ENCODE data around the gene MAPK8IP1.

MAPK8IP1 gene

DNA sequence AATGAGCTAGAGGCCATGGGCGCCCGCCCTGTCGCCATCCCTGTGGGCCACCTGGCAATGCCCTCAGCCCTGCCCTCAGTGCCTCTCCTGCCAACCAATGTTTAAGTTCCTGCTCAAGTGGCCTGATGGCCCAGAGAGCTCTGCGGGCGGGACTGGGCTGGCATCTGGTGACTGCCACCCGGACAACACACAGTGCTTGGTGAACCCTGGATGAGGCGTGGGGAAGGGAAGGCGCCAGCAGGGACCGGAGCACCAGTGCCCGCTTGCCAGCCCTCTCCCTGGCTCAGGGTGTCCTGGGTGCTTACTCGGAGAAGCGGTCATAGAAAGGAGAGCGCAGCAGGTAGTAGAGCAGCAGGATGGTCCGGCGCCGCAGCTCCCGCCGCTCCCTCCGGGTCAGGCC is 28.1 kb downstream of the MAPK8IP1 start:
- no peak for DNase-seq

DNA sequence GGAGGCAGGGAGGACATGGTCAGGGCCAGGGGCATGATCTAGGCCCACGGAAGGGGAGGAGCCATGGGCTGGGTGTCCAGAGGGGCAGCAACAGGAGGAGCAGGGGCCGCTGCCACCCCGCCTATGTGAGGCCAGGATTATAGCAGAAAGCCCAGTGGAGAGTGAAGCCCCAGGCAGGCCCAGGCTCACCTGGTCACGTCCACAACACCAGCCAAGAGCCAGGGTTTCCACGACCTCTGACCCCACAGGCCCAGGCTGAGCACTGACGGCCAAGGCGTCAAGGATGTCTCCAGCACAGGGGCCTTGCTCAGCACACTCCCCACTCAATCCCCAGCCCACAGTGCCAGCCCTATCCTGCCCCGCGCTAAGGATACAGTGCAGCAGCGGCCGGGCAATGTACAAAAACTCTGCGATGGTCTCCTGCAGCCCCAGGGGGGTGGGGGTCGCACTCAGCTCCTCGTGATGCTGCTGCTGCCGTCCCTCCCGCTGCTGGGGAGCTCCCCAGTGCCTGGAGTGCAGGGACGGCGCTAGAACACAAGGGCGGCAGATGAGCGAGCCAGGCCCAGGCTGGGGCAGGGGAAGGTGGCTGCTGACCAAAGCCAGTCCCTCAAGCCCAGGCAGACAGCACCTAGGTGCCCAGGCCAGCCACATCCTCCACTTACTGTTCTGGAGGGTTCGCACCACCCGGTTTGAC is 28.6 kb downstream of the MAPK8IP1 start:
- DNase-seq: no peak

DNA sequence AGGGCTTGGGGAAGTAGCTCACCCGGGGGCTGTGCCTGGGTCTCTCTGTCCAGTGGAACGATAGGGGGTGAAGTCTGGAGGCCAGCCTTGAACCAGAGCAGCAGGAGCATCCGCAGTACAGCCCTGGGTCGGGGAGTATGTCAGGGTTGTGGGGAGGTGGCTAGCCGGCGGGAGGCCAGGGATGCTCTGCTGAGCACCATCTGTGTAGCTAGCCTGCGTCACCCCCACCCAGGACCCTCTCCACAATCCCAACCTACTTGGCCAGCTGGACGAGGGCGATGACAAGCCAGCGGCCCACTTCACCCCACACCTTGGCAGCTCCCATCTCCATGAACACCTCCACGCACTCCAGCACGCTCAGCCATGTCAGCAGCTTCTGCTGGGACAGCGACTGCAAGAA is 30.0 kb downstream of the MAPK8IP1 start:
- DNase-seq: no peak

DNA sequence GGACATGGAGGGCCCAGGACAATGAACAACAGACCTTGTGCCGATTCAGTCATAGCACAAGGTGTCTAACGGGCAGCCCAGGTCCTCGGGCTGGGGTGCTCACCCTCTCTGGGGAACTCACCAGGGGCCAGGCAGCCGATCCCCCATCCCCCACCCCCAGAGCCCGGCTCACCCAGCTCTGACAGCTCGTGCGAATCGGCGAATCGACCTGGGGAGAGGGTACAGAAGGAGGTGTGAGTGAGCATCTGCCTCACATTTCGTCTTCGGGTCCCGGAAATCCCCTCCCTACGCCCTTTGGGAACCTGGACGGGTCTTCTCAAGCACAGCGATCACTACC is 31.8 kb downstream of the MAPK8IP1 start:
- no peak for DNase-seq

DNA sequence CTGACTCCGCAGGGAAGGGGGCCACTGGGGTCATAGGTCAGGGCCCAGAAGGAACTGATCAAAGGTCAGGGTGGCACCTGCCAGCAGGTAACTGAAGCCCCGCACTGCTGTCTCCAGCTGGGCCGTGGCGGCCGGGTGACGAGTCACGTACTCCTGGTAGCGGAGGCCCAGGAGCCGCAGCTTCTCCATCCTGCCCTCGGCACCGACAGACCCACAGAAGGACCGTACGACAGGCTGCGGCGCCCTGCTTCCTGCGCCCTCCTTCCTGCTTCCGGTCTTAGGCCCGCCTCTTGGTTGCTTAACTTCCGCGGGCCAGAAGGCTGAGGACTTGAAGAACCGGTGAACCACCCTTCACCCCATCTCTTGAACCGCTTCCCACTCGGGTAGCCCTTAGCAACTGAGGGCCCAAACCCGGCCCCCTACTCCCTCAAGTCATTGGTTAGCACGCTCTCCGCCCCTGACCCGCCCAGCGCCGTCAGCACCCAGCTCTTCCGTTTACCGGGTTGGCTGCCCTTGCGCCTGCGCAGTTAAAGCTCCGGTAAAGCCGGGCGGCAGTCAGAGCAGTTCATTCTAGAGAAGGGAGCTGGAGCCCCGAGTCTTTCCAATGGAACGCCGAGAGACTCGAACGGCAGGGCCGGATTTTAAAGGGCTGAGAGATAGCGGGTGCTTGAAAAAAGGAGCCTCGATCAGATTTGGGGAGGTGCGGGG is 32.3 kb downstream of the MAPK8IP1 start, which contains the start of gene PEX16:
TSS of gene PEX16 (minus strand) at position 255 of the 708 bp plus-strand sequence. CDS start at position 189, 66 bp downstream.
- peak; percentile 96 for DNase-seq

DNA sequence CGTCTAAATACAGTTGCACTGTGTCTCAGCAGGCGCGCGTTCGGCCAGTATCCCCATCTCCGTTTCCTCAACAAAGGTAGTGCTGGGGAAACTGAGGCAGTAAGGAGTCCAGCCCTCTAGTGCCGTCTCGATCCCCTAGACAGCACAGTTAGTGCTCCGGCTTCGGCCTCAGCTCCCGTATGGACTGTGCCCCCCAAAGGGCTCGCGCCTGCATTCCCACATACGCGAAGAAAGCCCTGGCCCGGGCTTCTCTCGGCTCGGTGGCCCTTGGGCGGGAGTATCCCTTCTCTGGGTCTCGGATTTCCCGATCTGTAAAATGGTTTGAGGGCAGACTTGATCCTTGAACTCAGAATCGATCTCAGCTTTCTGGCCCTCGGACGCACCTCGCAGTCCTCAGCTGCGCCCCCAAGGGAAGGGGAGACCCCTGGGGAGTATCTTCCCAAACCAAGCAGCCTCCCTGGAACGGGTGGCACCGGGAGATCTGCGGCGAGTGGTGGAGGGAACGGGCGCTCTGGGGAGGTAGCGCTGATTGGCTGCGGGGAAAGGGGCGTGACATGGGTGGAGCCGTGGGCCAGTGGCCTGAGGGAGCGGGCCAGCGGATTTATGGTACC is 33.0 kb downstream of the MAPK8IP1 start:
- peak; percentile 78 for DNase-seq

DNA sequence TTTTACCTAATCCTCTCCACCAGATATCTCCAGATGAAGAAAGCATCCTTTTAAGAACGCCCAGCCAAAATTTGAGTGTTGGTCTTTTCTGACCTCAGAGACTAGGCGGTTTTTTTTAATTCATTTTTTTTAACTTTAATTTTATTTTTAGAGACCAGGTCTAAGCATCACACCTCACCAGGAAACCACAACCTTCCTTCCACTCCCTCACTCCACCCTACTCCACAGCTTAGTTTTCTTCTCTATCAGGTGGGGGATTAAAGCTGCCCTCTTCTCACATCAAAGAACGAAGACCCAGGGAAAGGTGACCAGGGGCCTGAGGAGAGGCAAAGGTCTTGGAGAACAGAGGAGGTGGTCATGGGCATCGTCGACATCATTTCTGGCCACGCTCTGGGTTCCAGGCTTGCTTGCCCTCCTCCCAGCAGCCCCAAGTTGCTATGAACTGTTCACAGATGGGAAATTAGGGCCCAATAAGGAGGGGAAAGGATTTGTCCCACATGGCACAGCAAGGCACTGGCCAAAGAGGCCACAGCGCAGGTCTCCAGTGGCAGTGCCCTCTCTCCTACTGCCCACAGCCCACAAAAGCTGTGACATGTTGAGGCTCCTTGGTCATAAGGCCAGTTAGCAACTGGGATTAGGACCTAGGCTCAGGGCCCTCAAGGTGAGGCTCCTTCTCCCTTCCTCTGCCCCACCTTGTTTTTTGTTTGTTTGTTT is 33.7 kb downstream of the MAPK8IP1 start:
- DNase-seq: no peak

DNA sequence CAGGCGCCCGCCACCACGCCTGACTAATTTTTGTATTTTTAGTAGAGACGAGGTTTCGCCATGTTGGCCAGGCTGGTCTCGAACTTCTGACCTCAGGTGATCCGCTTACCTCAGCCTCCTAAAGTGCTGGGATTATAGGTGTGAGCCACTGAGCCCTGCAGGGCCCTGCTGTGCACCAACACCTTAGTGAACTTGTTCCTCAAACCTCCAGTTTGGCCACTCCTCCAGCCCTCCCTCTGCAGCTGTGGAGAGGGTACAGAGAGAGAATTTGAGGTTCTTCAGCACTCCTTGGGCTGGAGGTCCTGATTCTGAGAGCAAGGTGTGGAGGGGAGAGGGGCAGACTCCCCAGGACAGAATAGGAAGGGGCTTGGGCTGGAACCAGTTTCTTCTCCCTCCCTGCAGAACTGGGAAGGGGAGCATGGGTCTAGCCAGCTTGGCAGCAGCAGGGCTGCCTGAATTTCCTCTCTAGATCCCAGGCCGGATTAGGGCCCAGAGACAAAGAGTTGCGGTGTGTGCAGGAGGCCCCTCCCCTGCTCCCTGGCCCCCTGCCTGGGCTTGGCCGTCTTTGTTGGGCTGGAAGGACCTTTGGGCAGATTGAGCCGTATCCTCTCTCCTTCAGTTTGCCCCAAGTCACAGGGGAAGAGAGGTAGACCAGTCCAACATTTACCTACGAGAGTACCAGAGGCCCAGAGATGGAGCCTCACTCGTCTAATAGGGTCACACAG is 34.5 kb downstream of the MAPK8IP1 start:
- DNase-seq: no peak

DNA sequence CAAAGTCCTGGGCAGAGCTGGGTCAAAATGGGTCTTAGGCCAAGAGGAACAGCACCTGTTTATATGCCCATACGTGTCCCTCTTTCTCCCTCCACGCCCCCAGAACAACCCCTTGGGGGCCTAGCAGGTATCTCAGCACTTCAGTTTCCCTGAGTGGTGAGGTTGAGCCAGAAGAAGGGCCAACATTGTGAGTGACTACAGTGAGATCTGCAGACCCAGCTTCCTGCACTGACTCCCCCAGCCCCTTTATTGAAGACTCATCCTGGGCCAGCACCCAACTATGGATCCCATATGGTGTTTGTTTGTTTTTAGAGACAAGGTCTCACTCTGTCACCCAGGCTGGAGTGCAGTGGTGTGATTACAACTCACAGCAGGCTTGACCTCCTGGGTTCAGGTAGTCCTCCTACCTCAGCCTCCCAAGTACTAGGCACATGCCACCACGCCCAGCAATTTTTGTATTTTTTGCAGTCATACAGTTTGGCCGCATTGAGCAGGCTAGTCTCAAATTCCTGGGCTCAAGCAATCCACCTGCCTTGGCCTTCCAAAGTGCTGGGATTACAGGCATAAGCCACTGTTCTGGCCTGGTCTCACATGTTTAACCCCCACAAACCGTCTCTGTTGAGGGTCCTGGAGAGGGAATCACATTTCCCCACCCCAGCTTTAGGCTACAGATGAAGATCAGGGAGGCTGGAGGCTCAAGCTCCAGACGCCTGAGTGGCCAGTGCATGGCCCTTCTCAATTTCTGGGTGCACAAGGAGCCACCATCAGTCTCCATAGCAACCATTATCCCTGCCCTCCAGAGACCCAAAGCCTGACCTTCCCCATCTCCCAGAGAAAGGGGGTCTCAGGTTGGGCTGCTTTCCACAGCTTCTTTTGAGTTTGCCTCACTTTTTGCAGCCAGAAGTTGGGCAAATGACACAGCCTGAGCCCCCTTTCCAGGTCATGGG is 35.4 kb downstream of the MAPK8IP1 start:
- DNase-seq: no peak

DNA sequence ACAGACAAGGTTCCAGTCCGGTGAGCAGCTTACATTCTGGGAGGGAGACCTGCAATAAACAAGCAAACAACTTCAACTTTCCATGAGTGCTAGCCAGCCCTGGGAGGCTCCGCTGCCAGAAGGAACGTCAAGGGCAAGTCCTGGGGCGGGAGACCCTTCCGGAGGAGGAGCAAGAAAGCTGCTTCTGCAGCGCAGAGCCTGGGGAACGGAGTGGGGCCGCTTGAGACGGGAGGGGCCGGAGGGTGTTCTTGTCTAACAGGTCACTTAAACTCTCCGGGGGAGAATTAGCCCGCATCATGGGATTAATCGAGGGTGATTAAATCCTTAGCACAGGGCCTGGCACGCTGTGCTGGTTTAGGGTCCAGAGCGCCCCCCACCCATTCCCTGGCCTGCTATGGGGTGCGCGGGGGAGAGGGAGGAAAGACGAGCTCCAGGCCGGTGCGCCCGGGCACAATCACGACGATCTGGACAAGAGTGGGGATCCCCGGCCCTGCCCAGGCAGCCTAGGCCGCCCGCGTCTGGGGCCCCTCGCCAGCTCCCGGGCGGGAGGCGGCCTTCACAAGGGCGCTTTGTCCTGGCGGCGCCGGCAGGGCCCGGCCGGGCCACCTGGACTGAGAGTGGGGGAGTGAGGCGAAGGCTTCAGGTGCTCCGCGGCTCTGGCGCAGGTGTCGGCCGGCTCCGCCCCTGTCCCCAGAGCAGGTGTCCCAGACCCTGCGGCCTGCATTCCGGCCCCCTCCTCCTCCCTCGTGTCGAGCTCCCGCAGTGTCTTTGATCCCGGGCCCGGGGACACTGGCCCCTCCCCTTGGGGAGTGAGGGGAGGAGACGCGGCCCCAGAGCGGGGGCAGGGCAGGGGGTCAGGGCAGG is 36.3 kb downstream of the MAPK8IP1 start:
- DNase-seq: peak; percentile 66

DNA sequence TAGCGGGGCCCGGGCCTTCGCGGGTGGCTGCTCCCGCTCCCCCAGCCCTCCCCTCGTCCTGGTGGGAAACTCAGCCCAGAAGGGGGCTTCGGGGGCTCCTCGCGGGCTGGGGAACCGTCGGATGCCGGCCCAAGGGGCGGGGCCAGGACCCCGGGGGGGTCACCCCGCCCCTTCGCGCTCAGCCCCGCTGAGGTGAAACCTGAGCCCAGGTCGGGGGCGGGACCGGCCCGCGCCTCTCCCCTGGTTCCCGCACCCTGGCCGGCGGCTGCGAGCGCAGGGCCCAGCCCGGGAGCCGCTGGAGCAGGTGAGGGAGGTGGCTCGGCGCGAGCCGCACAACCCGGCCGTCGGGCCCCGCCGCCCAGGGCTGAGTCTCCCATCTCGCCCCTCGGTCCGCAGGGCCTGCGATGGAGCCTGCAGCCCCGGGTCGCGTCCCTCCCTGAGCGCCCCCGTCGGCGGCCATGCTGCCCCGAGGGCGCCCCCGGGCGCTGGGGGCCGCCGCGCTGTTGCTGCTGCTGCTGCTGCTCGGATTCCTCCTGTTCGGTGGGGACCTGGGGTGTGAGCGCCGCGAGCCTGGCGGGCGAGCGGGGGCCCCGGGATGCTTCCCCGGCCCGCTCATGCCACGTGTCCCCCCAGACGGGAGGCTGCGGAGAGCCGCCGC is 37.1 kb downstream of the MAPK8IP1 start, which contains the start of gene LARGE2:
TSS of gene LARGE2 (plus strand) at position 232 of the 658 bp plus-strand sequence. CDS start at position 459, 227 bp downstream.
- DNase-seq: no peak

DNA sequence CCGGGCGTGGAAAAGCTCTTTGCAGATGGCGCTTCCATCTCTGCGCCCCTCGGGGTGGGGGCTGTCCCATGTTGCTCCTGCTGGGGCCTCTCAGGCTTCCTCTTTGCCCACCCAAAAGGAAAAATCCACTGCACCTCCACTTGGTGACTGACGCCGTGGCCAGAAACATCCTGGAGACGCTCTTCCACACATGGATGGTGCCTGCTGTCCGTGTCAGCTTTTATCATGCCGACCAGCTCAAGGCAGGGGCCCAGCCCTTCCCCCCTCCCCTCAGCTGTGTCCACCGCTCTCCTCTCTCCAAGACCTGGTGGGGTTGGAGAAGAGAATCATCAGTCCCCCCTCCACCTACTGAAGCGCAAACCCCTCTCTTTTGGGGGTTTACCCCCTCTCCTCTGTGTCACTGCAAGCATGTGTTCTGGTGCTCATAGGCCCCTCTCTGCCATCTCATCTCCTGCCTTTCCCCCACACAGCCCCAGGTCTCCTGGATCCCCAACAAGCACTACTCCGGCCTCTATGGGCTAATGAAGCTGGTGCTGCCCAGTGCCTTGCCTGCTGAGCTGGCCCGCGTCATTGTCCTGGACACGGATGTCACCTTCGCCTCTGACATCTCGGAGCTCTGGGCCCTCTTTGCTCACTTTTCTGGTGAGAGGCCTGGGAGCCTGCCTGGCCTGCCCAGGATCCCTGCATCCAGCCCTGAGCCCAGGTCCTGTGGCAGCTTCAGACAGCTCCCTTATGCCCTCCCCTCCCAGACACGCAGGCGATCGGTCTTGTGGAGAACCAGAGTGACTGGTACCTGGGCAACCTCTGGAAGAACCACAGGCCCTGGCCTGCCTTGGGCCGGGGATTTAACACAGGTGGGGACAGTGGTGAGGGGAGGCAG is 38.8 kb downstream of the MAPK8IP1 start:
- no peak for DNase-seq

DNA sequence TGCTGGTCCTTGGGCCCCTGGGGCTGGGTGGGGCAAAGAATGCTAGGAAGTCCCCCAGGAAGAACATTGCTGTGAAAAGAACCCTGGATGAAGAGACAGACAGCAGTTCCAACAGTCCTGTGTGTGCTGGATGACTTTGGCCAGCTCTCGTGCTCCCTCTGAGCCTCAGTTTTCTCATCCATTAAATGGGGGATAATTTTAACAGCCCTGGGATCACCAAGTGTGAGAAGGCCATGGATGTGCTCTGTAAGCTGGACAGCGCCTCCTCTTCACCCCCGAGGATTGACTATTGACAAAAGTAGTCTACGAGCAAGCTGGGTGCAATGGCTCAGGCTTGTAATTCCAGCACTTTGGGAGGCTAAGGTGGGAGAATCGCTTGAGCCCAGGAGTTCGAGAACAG is 39.5 kb downstream of the MAPK8IP1 start:
- no peak for DNase-seq

DNA sequence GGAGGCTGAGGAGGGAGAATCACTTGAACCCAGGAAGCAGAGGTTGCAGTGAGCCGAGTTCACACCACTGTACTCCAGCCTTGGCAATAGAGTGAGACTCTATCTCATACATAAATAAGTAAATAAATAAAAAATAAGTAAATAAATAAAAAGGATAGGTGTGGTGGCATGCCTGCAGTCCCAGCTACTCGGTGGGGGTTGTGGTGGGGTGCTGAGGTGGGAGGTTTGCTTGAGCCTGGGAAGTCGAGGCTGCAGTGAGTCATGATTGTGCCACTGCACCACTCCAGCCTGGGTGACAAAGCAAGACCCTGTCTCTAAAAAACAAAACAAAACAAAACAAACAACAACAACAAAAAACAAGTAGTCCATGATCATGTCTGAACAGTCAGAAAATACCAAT is 40.1 kb downstream of the MAPK8IP1 start:
- no peak for DNase-seq

DNA sequence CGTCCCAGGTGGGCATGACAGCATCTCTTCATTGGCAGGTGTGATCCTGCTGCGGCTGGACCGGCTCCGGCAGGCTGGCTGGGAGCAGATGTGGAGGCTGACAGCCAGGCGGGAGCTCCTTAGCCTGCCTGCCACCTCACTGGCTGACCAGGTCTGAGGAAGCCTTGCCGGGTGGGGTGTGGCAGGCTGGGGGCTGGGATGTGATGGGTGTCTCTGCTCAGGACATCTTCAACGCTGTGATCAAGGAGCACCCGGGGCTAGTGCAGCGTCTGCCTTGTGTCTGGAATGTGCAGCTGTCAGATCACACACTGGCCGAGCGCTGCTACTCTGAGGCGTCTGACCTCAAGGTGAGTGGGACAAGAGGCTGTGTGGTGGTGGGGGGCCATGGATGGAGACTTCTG is 40.5 kb downstream of the MAPK8IP1 start:
- DNase-seq: no peak

DNA sequence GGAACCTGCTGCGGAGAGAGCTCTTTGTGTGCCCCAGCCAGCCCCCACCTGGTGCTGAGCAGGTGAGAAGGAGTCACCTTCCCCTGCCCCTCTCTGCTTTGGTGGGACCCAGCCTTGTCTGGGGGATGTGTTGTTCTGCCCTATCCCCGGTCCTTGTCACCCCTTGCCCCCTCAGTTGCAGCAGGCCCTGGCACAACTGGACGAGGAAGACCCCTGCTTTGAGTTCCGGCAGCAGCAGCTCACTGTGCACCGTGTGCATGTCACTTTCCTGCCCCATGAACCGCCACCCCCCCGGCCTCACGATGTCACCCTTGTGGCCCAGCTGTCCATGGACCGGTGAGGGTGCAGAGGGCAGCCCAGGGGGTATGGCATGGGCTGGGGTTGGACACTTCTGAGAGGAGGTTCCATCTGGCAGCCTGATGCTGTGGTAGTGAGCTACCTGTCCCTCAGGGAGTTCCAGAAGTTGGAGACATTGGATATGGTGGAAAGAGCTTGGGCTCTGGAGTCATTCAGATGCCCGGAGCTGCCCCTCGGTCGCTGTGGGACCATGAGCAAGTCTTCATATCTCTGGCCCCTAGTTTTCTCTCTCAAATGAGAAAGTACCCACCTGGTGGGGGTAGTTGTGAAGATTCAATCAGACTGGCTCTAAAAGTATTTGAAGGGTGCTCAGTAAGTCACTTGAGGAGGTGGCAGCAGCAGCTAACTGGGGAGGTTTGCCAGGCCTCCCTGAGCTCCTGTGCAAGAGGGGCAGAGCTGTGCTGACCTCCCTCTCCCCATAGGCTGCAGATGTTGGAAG is 41.3 kb downstream of the MAPK8IP1 start:
- no peak for DNase-seq

DNA sequence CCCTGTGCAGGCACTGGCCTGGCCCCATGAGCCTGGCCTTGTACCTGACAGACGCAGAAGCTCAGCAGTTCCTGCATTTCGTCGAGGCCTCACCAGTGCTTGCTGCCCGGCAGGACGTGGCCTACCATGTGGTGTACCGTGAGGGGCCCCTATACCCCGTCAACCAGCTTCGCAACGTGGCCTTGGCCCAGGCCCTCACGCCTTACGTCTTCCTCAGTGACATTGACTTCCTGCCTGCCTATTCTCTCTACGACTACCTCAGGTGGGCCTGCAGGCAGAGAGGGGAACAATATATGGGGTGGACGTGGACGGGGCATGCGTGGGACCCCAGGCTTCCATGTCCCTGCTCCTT is 41.9 kb downstream of the MAPK8IP1 start:
- no peak for DNase-seq

Data from retina (tissue), 1 donor.